Mesendoderm (in vitro differentiated cells): Measurements from ENCODE around the gene GPR152.

ENCODE experiments used
- DNase-seq: peaks from one replicate; pipeline ENCODE4 v3.0.0; 2013
- H2AK5ac ChIP-seq: 2 replicates; pipeline ENCODE4 v1.6.1; 2013; ENCODE audit warnings: low read length, inconsistent platforms
- H2BK120ac ChIP-seq: 2 replicates; pipeline ENCODE4 v1.6.1; 2013; ENCODE audit warnings: low read depth, mild to moderate bottlenecking, low read length, moderate library complexity, mixed read lengths
- H2BK15ac ChIP-seq: replicated peaks from 2 replicates; pipeline ENCODE4 v1.6.1; 2013; ENCODE audit warnings: low read depth, mild to moderate bottlenecking, moderate library complexity
- H2BK5ac ChIP-seq: 2 replicates; pipeline ENCODE4 v1.6.1; 2013; ENCODE audit warnings: low read length, inconsistent platforms
- H3K18ac ChIP-seq: 2 replicates; pipeline ENCODE4 v1.6.1; 2013; ENCODE audit warnings: mild to moderate bottlenecking, low read length, mixed read lengths
- H3K23ac ChIP-seq: one replicate; pipeline ENCODE4 v1.6.1; 2013; ENCODE audit warnings: low read length
- H3K27ac ChIP-seq: 2 replicates; pipeline ENCODE4 v1.5.1; 2013; ENCODE audit warnings: low read depth, mild to moderate bottlenecking, inconsistent platforms, low read length, moderate library complexity
- H3K27me3 ChIP-seq: 2 replicates; pipeline ENCODE4 v1.6.1; 2013; ENCODE audit warnings: low read length, control low read depth, mild to moderate bottlenecking, inconsistent platforms; ENCODE audit not compliant: insufficient read depth, poor library complexity
- H3K36me3 ChIP-seq: 2 replicates; pipeline ENCODE4 v1.6.1; 2013; ENCODE audit warnings: low read length, inconsistent platforms; ENCODE audit not compliant: control insufficient read depth, insufficient read depth
- H3K4ac ChIP-seq: one replicate; pipeline ENCODE4 v1.6.1; 2013; ENCODE audit warnings: low read depth, mild to moderate bottlenecking, low read length, moderate library complexity
- H3K4me1 ChIP-seq: 2 replicates; pipeline ENCODE4 v1.6.1; 2013; ENCODE audit warnings: low read depth, low read length, inconsistent platforms; ENCODE audit not compliant: control insufficient read depth
- H3K4me2 ChIP-seq: 2 replicates; pipeline ENCODE4 v1.6.1; 2013; ENCODE audit warnings: low read length
- H3K4me3 ChIP-seq: 2 replicates; pipeline ENCODE4 v1.5.1; 2013; ENCODE audit warnings: mild to moderate bottlenecking, low read length
- H3K56ac ChIP-seq: one replicate; pipeline ENCODE4 v1.6.1; 2013; ENCODE audit warnings: low read length
- H3K79me1 ChIP-seq: 2 replicates; pipeline ENCODE4 v1.6.1; 2013; ENCODE audit warnings: low read length, inconsistent platforms
- H3K79me2 ChIP-seq: 2 replicates; pipeline ENCODE4 v1.6.1; 2013; ENCODE audit warnings: mild to moderate bottlenecking, low read length; ENCODE audit not compliant: control insufficient read depth, insufficient read depth
- H3K9ac ChIP-seq: 2 replicates; pipeline ENCODE4 v1.6.1; 2013; ENCODE audit warnings: low read length, inconsistent platforms
- H4K5ac ChIP-seq: one replicate; pipeline ENCODE4 v1.6.1; 2013; ENCODE audit warnings: low read length
- H4K8ac ChIP-seq: one replicate; pipeline ENCODE4 v1.6.1; 2013; ENCODE audit warnings: low read depth, mild to moderate bottlenecking, control low read depth, low read length, moderate library complexity
- WGBS: extraction: QIAGEN DNeasy Blood & Tissue Kit; methylation state at CpG from one replicate; pipeline ENCODE4 v1.1.7; 2013; ENCODE audit warnings: low lambda C conversion rate, missing lambda C conversion rate; ENCODE audit not compliant: insufficient coverage; ENCODE audit errors: extremely low coverage; 5-methylcytosine and 5-hydroxymethylcytosine counted together

GPR152 gene

GRCh38 chr11:67441098-67441563 lies 11.4 kb downstream of the GPR152 start:
- Histone ChIP-seq H3K79me2 (no peaks in the 10 kb centered on the region), H3K23ac (no peak overlapping the region), H3K4me2 (no peak overlapping the region), H3K27ac (no peak overlapping the region), H3K4me3 (no peak overlapping the region), H2BK15ac (no peak overlapping the region), H2BK120ac (no peak overlapping the region), H3K56ac (no peak overlapping the region), H2AK5ac (no peak overlapping the region), H3K4ac (no peak overlapping the region), H3K9ac (no peak overlapping the region), H4K8ac (no peak overlapping the region), H3K4me1 (peaks cover 2% of the 10 kb centered on the region), H3K27me3 (no peaks in the 10 kb centered on the region), H4K5ac (no peak overlapping the region), H3K36me3 (no peaks in the 10 kb centered on the region), H2BK5ac (no peak overlapping the region), H3K79me1 (no peaks in the 10 kb centered on the region), H3K18ac (no peak overlapping the region)
- no CpG with 5 or more reads among the region's 21 CpGs for WGBS
- no peak for DNase-seq

GRCh38 chr11:67440229-67441097 lies 12.1 kb downstream of the GPR152 start:
- H3K27ac ChIP-seq, result no peak overlapping the region

GRCh38 chr11:67439321-67440228 lies 13.0 kb downstream of the GPR152 start:
- H3K36me3 ChIP-seq, result no peaks in the 10 kb centered on the region

More at GRCh38 chr11:67440229-67441097, 12.1 kb downstream of the GPR152 start:
- Histone ChIP-seq H3K27me3 (no peaks in the 10 kb centered on the region), H2AK5ac (no peak overlapping the region), H2BK15ac (no peak overlapping the region), H3K56ac (no peak overlapping the region), H3K4me2 (no peak overlapping the region), H3K9ac (no peak overlapping the region), H3K23ac (no peak overlapping the region), H4K8ac (no peak overlapping the region), H2BK120ac (no peak overlapping the region), H3K4me3 (no peak overlapping the region), H3K4me1 (peaks cover 2% of the 10 kb centered on the region), H4K5ac (no peak overlapping the region), H2BK5ac (no peak overlapping the region), H3K4ac (no peak overlapping the region), H3K36me3 (no peaks in the 10 kb centered on the region), H3K18ac (no peak overlapping the region), H3K79me1 (no peaks in the 10 kb centered on the region), H3K79me2 (no peaks in the 10 kb centered on the region)
- DNase-seq, result no peak
- no CpG with 5 or more reads among the region's 17 CpGs for WGBS

GRCh38 chr11:67438158-67438902 lies 14.2 kb downstream of the GPR152 start:
- no peaks in the 10 kb centered on the region for H3K79me2 ChIP-seq
- no peaks in the 10 kb centered on the region for H3K27me3 ChIP-seq
- peaks cover 2% of the 10 kb centered on the region for H3K4me1 ChIP-seq
- no peak overlapping the region for H3K4me3 ChIP-seq
- H2BK120ac ChIP-seq, result no peak overlapping the region
- no peak overlapping the region for H3K23ac ChIP-seq
- no peak overlapping the region for H4K5ac ChIP-seq
- no peak for DNase-seq
- no peaks in the 10 kb centered on the region for H3K79me1 ChIP-seq
- no peak overlapping the region for H3K56ac ChIP-seq
- no peak overlapping the region for H3K18ac ChIP-seq
- H3K4ac ChIP-seq, result no peak overlapping the region
- H2BK15ac ChIP-seq, result no peak overlapping the region
- no peak overlapping the region for H2BK5ac ChIP-seq
- no peak overlapping the region for H3K4me2 ChIP-seq
- H2AK5ac ChIP-seq, result no peak overlapping the region
- peaks cover 2% of the 10 kb centered on the region for H3K36me3 ChIP-seq
- no peak overlapping the region for H3K9ac ChIP-seq
- WGBS, result no CpG with 5 or more reads among the region's 41 CpGs
- peak overlapping the region; percentile 12 for H3K27ac ChIP-seq
- no peak overlapping the region for H4K8ac ChIP-seq

More at GRCh38 chr11:67439321-67440228, 13.0 kb downstream of the GPR152 start:
- peak; percentile 62 for DNase-seq
- Histone ChIP-seq H2BK5ac (no peak overlapping the region), H3K4me2 (no peak overlapping the region), H3K79me1 (no peaks in the 10 kb centered on the region), H2BK15ac (no peak overlapping the region), H3K18ac (no peak overlapping the region), H4K8ac (no peak overlapping the region), H3K4ac (no peak overlapping the region), H3K27me3 (no peaks in the 10 kb centered on the region), H2AK5ac (no peak overlapping the region), H3K27ac (no peak overlapping the region), H4K5ac (no peak overlapping the region), H3K56ac (no peak overlapping the region), H3K4me3 (no peak overlapping the region), H3K9ac (no peak overlapping the region), H3K4me1 (peaks cover 2% of the 10 kb centered on the region), H3K23ac (no peak overlapping the region), H3K79me2 (no peaks in the 10 kb centered on the region), H2BK120ac (no peak overlapping the region)
- no CpG with 5 or more reads among the region's 31 CpGs for WGBS

GRCh38 chr11:67437809-67438157 lies 14.7 kb downstream of the GPR152 start:
- H3K79me2 ChIP-seq, result no peaks in the 10 kb centered on the region
- no peak overlapping the region for H4K8ac ChIP-seq
- peaks cover 2% of the 10 kb centered on the region for H3K36me3 ChIP-seq
- peak overlapping the region; percentile 75 for H3K27ac ChIP-seq
- no peak overlapping the region for H2AK5ac ChIP-seq
- H3K4ac ChIP-seq, result no peak overlapping the region
- H3K23ac ChIP-seq, result no peak overlapping the region
- no peak overlapping the region for H3K4me3 ChIP-seq
- H3K18ac ChIP-seq, result peak overlapping the region; percentile 10
- DNase-seq, result no peak
- H3K79me1 ChIP-seq, result no peaks in the 10 kb centered on the region
- no peak overlapping the region for H3K4me2 ChIP-seq
- no CpG with 5 or more reads among the region's 3 CpGs for WGBS
- H3K9ac ChIP-seq, result peak overlapping the region; percentile 47
- H2BK15ac ChIP-seq, result no peak overlapping the region
- H3K56ac ChIP-seq, result peak overlapping the region; percentile 58
- H3K27me3 ChIP-seq, result no peaks in the 10 kb centered on the region
- H3K4me1 ChIP-seq, result peaks cover 2% of the 10 kb centered on the region
- no peak overlapping the region for H2BK120ac ChIP-seq
- no peak overlapping the region for H2BK5ac ChIP-seq
- no peak overlapping the region for H4K5ac ChIP-seq
